Astrocyte (in vitro differentiated cells and primary cell): ENCODE data around the gene AFF2. TPM values are rescaled to one million over a fixed set of nuclear protein-coding genes. Genes with fewer than 3 reads are reported as not detected.

Experiments used
- DNase-seq: peaks from one replicate; pipeline ENCODE4 v3.0.0-alpha.2; 2010; ENCODE audit warnings: low read depth
- FAIRE-seq: peaks from 2 replicates; lab custom pipeline; 2011; peaks lifted over from hg19 to GRCh38; lab: Jason Lieb, UNC
- H2AFZ ChIP-seq: 2 replicates; pipeline ENCODE4 v1.6.0; 2012; ENCODE audit warnings: low read depth, low read length, inconsistent platforms
- H3K27ac ChIP-seq: 2 replicates; pipeline ENCODE4 v1.5.1; 2011; ENCODE audit warnings: low read depth, low read length, inconsistent platforms
- H3K27me3 ChIP-seq: 2 replicates; pipeline ENCODE4 v1.6.0; 2011; ENCODE audit warnings: low read length, inconsistent platforms; ENCODE audit not compliant: insufficient read depth
- H3K36me3 ChIP-seq: 2 replicates; pipeline ENCODE4 v1.5.1; 2011; ENCODE audit warnings: low read length, inconsistent platforms; ENCODE audit not compliant: insufficient read depth
- H3K4me1 ChIP-seq: 2 replicates; pipeline ENCODE4 v1.5.1; 2011; ENCODE audit warnings: low read length, inconsistent platforms; ENCODE audit not compliant: insufficient read depth
- H3K4me2 ChIP-seq: 2 replicates; pipeline ENCODE4 v1.6.0; 2012; ENCODE audit warnings: low read length, inconsistent platforms
- H3K4me3 ChIP-seq: 2 replicates; pipeline ENCODE4 v1.5.1; 2011; ENCODE audit warnings: low read depth, mild to moderate bottlenecking, low read length, inconsistent platforms; ENCODE audit not compliant: insufficient read depth
- H3K79me2 ChIP-seq: 2 replicates; pipeline ENCODE4 v1.6.0; 2012; ENCODE audit warnings: mild to moderate bottlenecking, low read length, inconsistent platforms; ENCODE audit not compliant: insufficient read depth
- H3K9ac ChIP-seq: 2 replicates; pipeline ENCODE4 v1.6.0; 2012; ENCODE audit warnings: mild to moderate bottlenecking, low read length, inconsistent platforms
- H3K9me3 ChIP-seq: 2 replicates; pipeline ENCODE4 v1.5.1; 2012; ENCODE audit warnings: low read depth, mild to moderate bottlenecking, low read length, inconsistent platforms; ENCODE audit not compliant: insufficient read depth
- H4K20me1 ChIP-seq: 2 replicates; pipeline ENCODE4 v1.6.0; 2012; ENCODE audit warnings: low read length, inconsistent platforms; ENCODE audit not compliant: insufficient read depth
- H3K27ac Mint-ChIP-seq: one replicate; pipeline ENCODE4 v1.8.0; 2021; ENCODE audit warnings: mild to moderate bottlenecking, mixed read lengths; ENCODE audit not compliant: unreplicated experiment
- H3K27me3 Mint-ChIP-seq: one replicate; pipeline ENCODE4 v1.8.0; 2021; ENCODE audit warnings: low read depth, mixed read lengths; ENCODE audit not compliant: unreplicated experiment
- H3K36me3 Mint-ChIP-seq: one replicate; pipeline ENCODE4 v1.8.0; 2021; ENCODE audit warnings: low read depth, mixed read lengths; ENCODE audit not compliant: unreplicated experiment
- H3K4me1 Mint-ChIP-seq: one replicate; pipeline ENCODE4 v1.8.0; 2021; ENCODE audit warnings: low read depth, mixed read lengths; ENCODE audit not compliant: unreplicated experiment
- H3K4me3 Mint-ChIP-seq: one replicate; pipeline ENCODE4 v1.8.0; 2021; ENCODE audit warnings: mild to moderate bottlenecking, moderate library complexity, mixed read lengths; ENCODE audit not compliant: unreplicated experiment
- H3K9me3 Mint-ChIP-seq: one replicate; pipeline ENCODE4 v1.8.0; 2021; ENCODE audit warnings: mild to moderate bottlenecking, mixed read lengths; ENCODE audit not compliant: unreplicated experiment
- EZH2 ChIP-seq: IDR thresholded peaks from 2 replicates; pipeline ENCODE4 v1.6.1; 2012; ENCODE audit warnings: mild to moderate bottlenecking, low read length, inconsistent platforms; ENCODE audit not compliant: insufficient read depth
- total RNA-seq: library from RNA; stranded (reverse); gene quantifications from 2 replicates; pipeline ENCODE4 v1.2.1, GENCODE V29; 2021
- TF ChIP-seq, protein P1 (sequence below): IDR thresholded peaks from 2 replicates; pipeline ENCODE4 v1.5.1; 2011; ENCODE audit warnings: low read depth, mild to moderate bottlenecking, inconsistent platforms, low read length, moderate library complexity; ENCODE audit not compliant: insufficient read depth

AFF2 gene
- total RNA-seq, 1 donor from 2014 or later, result 8.3 TPM

- Mint-ChIP-seq H3K27me3 (no peaks in the 10 kb centered on the region), H3K9me3 (no peaks in the 10 kb centered on the region), H3K4me3 (no peak overlapping the region), H3K27ac (no peak overlapping the region), H3K36me3 (no peaks in the 10 kb centered on the region), H3K4me1 (peaks cover 1% of the 10 kb centered on the region)
- Histone ChIP-seq H4K20me1 (no peaks in the 10 kb centered on the region), H3K79me2 (no peaks in the 10 kb centered on the region), H2AFZ (no peak overlapping the region), H3K4me3 (no peak overlapping the region), H3K9ac (no peak overlapping the region), H3K36me3 (no peaks in the 10 kb centered on the region), H3K27me3 (no peaks in the 10 kb centered on the region), H3K4me2 (no peak overlapping the region), H3K9me3 (no peaks in the 10 kb centered on the region), H3K27ac (no peak overlapping the region), H3K4me1 (no peaks in the 10 kb centered on the region)
- TF ChIP-seq, protein P1, sequence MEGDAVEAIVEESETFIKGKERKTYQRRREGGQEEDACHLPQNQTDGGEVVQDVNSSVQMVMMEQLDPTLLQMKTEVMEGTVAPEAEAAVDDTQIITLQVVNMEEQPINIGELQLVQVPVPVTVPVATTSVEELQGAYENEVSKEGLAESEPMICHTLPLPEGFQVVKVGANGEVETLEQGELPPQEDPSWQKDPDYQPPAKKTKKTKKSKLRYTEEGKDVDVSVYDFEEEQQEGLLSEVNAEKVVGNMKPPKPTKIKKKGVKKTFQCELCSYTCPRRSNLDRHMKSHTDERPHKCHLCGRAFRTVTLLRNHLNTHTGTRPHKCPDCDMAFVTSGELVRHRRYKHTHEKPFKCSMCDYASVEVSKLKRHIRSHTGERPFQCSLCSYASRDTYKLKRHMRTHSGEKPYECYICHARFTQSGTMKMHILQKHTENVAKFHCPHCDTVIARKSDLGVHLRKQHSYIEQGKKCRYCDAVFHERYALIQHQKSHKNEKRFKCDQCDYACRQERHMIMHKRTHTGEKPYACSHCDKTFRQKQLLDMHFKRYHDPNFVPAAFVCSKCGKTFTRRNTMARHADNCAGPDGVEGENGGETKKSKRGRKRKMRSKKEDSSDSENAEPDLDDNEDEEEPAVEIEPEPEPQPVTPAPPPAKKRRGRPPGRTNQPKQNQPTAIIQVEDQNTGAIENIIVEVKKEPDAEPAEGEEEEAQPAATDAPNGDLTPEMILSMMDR, result no peak
- TF ChIP-seq EZH2, result no peak
- DNase-seq (no peak), FAIRE-seq (peak; percentile 80)
Observed at GRCh38 chrX:148611993-148612392, 111.6 kb downstream of the AFF2 start.

- no peak overlapping the region for H3K9ac ChIP-seq
- TF ChIP-seq, protein P1, result no peak
- no peaks in the 10 kb centered on the region for H3K79me2 ChIP-seq
- no peak overlapping the region for H3K4me3 Mint-ChIP-seq
- DNase-seq, result no peak
- no peak overlapping the region for H3K27ac Mint-ChIP-seq
- no peak overlapping the region for H3K27ac ChIP-seq
- H3K36me3 Mint-ChIP-seq, result no peaks in the 10 kb centered on the region
- no peaks in the 10 kb centered on the region for H3K36me3 ChIP-seq
- H2AFZ ChIP-seq, result no peak overlapping the region
- no peaks in the 10 kb centered on the region for H3K4me1 ChIP-seq
- no peaks in the 10 kb centered on the region for H3K9me3 ChIP-seq
- peak; percentile 87 for FAIRE-seq
- H4K20me1 ChIP-seq, result no peaks in the 10 kb centered on the region
- no peaks in the 10 kb centered on the region for H3K27me3 ChIP-seq
- no peaks in the 10 kb centered on the region for H3K27me3 Mint-ChIP-seq
- peaks cover 1% of the 10 kb centered on the region for H3K4me1 Mint-ChIP-seq
- H3K9me3 Mint-ChIP-seq, result no peaks in the 10 kb centered on the region
- H3K4me3 ChIP-seq, result no peak overlapping the region
- H3K4me2 ChIP-seq, result no peak overlapping the region
Observed at GRCh38 chrX:148612431-148612830, 112.0 kb downstream of the AFF2 start.

GRCh38 chrX:148613636-148614035 lies 113.2 kb downstream of the AFF2 start:
- Histone ChIP-seq H2AFZ (no peak overlapping the region), H3K9ac (no peak overlapping the region), H3K9me3 (no peaks in the 10 kb centered on the region), H3K4me3 (no peak overlapping the region), H3K36me3 (no peaks in the 10 kb centered on the region), H3K4me2 (no peak overlapping the region), H4K20me1 (no peaks in the 10 kb centered on the region), H3K79me2 (no peaks in the 10 kb centered on the region), H3K27ac (no peak overlapping the region), H3K4me1 (no peaks in the 10 kb centered on the region), H3K27me3 (no peaks in the 10 kb centered on the region)
- peak; percentile 56 for FAIRE-seq
- H3K27ac Mint-ChIP-seq, result no peak overlapping the region
- no peaks in the 10 kb centered on the region for H3K9me3 Mint-ChIP-seq
- no peak for DNase-seq
- H3K4me1 Mint-ChIP-seq, result peaks cover 1% of the 10 kb centered on the region
- no peaks in the 10 kb centered on the region for H3K27me3 Mint-ChIP-seq
- H3K4me3 Mint-ChIP-seq, result no peak overlapping the region
- TF ChIP-seq EZH2, result no peak
- no peaks in the 10 kb centered on the region for H3K36me3 Mint-ChIP-seq
